ENCODE data around the gene DEPDC5.

DEPDC5 gene

DNA sequence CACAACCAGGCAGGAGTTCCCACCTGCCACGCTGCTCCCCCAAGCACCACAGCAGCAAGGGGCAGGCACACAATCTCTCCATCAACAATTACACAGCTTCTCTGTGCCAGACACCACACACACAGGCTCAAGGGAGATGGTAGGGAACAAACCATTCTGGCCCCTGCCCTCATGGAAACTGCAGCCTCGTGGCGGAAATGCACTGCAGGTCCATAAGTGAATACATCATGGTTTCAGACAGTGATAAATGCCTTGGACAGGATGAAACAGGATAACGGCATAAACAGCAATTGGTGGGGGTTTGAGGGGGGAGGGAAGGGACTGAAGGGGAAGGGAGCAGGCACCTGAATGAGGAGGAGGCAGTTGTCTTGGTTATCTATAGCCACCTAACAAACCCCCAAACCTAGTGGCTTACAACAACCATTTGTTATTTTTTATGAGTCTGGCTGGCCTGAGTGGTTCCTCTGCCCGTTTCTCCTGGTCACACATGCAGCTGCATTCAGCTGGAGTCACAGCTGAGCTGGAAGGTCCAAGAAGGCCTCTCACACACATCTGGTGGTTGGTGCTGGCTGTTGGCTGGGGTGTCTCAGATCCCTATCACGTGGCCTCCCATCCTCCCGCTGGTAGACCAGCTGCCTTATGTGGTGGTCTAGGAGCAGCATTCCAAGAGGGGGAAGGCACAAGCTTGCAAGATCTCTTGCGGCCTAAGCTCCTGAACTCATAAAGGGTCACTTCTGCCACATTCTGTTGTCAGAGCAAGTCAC is 175.5 kb downstream of the DEPDC5 start:
- no peaks in the 10 kb centered on the region for H3K36me3 ChIP-seq (ENCODE audit: control insufficient read depth, low read length)
- no peak overlapping the region for H3K27ac ChIP-seq (ENCODE audit: low read depth, low read length)
- H3K27me3 ChIP-seq (ENCODE audit: control insufficient read depth, low read length), result peaks cover 7% of the 10 kb centered on the region; the same call in 1 of the 2 replicates
- H3F3A ChIP-seq (ENCODE audit: control insufficient read depth, insufficient read depth), result no peaks in the 10 kb centered on the region
- H3K4me3 ChIP-seq (ENCODE audit: low read length), result no peak overlapping the region
- H3K9me2 ChIP-seq (replicated peaks; ENCODE audit: control insufficient read depth, low read length), result no peaks in the 10 kb centered on the region
- H3K9me3 ChIP-seq (ENCODE audit: control insufficient read depth, insufficient read depth, low read length), result no peaks in the 10 kb centered on the region
- no peak for TF ChIP-seq EZH2phosphoT487 (IDR thresholded peaks at IDR 0.05; ENCODE audit: borderline replicate concordance, low read length)
- H3K4me1 ChIP-seq (ENCODE audit: control insufficient read depth, low read length), result no peaks in the 10 kb centered on the region
- no peaks in the 10 kb centered on the region for H4K20me1 ChIP-seq (ENCODE audit: control insufficient read depth, insufficient read depth, low read depth, low read length)
- no peak overlapping the region for H3K4me2 ChIP-seq (ENCODE audit: low read length)
- H3K79me2 ChIP-seq (ENCODE audit: control insufficient read depth, low read length), result no peaks in the 10 kb centered on the region

DNA sequence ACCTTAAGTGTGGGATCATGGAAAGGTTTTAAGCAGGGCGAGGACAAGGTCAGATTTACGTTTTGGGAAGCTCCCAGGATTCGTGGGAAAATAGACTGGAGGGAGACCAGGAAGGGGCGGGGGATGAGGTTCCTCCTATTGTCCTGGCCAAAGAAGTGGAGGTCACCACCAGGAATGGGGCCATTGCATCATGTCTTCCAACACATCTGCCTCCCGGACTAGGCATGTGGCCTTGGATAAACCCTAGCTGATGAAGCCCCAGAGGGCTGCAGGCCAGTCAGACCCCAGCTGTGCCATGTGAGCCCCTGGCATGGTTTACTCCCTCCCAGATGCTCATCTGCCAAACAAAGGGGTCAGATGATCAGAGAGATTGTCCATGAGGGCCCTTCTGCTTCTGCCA is 179.0 kb downstream of the DEPDC5 start:
- Histone ChIP-seq H4K20me1 (ENCODE audit: control insufficient read depth, insufficient read depth, low read depth, low read length) (no peaks in the 10 kb centered on the region), H3K9me3 (ENCODE audit: control insufficient read depth, insufficient read depth, low read length) (no peaks in the 10 kb centered on the region), H3F3A (ENCODE audit: control insufficient read depth, insufficient read depth) (no peaks in the 10 kb centered on the region), H3K36me3 (ENCODE audit: control insufficient read depth, low read length) (no peaks in the 10 kb centered on the region), H3K4me2 (ENCODE audit: low read length) (no peak overlapping the region), H3K4me3 (ENCODE audit: low read length) (no peak overlapping the region), H3K4me1 (ENCODE audit: control insufficient read depth, low read length) (no peaks in the 10 kb centered on the region), H3K79me2 (ENCODE audit: control insufficient read depth, low read length) (no peaks in the 10 kb centered on the region), H3K27ac (ENCODE audit: low read depth, low read length) (no peak overlapping the region), H3K9me2 (replicated peaks; ENCODE audit: control insufficient read depth, low read length) (no peaks in the 10 kb centered on the region), H3K27me3 (ENCODE audit: control insufficient read depth, low read length) (peaks cover 6% of the 10 kb centered on the region; the same call in 1 of the 2 replicates)
- no peak for TF ChIP-seq EZH2phosphoT487 (IDR thresholded peaks at IDR 0.05; ENCODE audit: borderline replicate concordance, low read length)
- TF ChIP-seq, protein P1, sequence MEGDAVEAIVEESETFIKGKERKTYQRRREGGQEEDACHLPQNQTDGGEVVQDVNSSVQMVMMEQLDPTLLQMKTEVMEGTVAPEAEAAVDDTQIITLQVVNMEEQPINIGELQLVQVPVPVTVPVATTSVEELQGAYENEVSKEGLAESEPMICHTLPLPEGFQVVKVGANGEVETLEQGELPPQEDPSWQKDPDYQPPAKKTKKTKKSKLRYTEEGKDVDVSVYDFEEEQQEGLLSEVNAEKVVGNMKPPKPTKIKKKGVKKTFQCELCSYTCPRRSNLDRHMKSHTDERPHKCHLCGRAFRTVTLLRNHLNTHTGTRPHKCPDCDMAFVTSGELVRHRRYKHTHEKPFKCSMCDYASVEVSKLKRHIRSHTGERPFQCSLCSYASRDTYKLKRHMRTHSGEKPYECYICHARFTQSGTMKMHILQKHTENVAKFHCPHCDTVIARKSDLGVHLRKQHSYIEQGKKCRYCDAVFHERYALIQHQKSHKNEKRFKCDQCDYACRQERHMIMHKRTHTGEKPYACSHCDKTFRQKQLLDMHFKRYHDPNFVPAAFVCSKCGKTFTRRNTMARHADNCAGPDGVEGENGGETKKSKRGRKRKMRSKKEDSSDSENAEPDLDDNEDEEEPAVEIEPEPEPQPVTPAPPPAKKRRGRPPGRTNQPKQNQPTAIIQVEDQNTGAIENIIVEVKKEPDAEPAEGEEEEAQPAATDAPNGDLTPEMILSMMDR (IDR thresholded peaks at IDR 0.05; ENCODE audit: low read depth, low read length, poor library complexity, severe bottlenecking), result no peak

GRCh38 chr22:31933406-31933805 is 179.6 kb downstream of the DEPDC5 start:
- H3K36me3 ChIP-seq (ENCODE audit: control insufficient read depth, low read length), result no peaks in the 10 kb centered on the region
- no peaks in the 10 kb centered on the region for H4K20me1 ChIP-seq (ENCODE audit: control insufficient read depth, insufficient read depth, low read depth, low read length)
- no peaks in the 10 kb centered on the region for H3K9me2 ChIP-seq (replicated peaks; ENCODE audit: control insufficient read depth, low read length)
- H3K27ac ChIP-seq (ENCODE audit: low read depth, low read length), result no peak overlapping the region
- no peaks in the 10 kb centered on the region for H3K79me2 ChIP-seq (ENCODE audit: control insufficient read depth, low read length)
- no peaks in the 10 kb centered on the region for H3F3A ChIP-seq (ENCODE audit: control insufficient read depth, insufficient read depth)
- TF ChIP-seq EZH2phosphoT487 (IDR thresholded peaks at IDR 0.05; ENCODE audit: borderline replicate concordance, low read length), result no peak
- TF ChIP-seq, protein P1 (IDR thresholded peaks at IDR 0.05; ENCODE audit: low read depth, low read length, poor library complexity, severe bottlenecking), result no peak
- H3K4me1 ChIP-seq (ENCODE audit: control insufficient read depth, low read length), result no peaks in the 10 kb centered on the region
- H3K4me3 ChIP-seq (ENCODE audit: low read length), result no peak overlapping the region
- no peak overlapping the region for H3K4me2 ChIP-seq (ENCODE audit: low read length)
- peaks cover 2% of the 10 kb centered on the region; the same call in 1 of the 2 replicates for H3K27me3 ChIP-seq (ENCODE audit: control insufficient read depth, low read length)
- H3K9me3 ChIP-seq (ENCODE audit: control insufficient read depth, insufficient read depth, low read length), result no peaks in the 10 kb centered on the region

- Histone ChIP-seq H3K9me2 (replicated peaks; ENCODE audit: control insufficient read depth, low read length) (no peaks in the 10 kb centered on the region), H3F3A (ENCODE audit: control insufficient read depth, insufficient read depth) (no peaks in the 10 kb centered on the region), H3K36me3 (ENCODE audit: control insufficient read depth, low read length) (no peaks in the 10 kb centered on the region), H3K9me3 (ENCODE audit: control insufficient read depth, insufficient read depth, low read length) (no peaks in the 10 kb centered on the region), H4K20me1 (ENCODE audit: control insufficient read depth, insufficient read depth, low read depth, low read length) (no peaks in the 10 kb centered on the region), H3K27me3 (ENCODE audit: control insufficient read depth, low read length) (peaks cover 2% of the 10 kb centered on the region; the same call in 1 of the 2 replicates), H3K4me2 (ENCODE audit: low read length) (no peak overlapping the region), H3K79me2 (ENCODE audit: control insufficient read depth, low read length) (no peaks in the 10 kb centered on the region), H3K27ac (ENCODE audit: low read depth, low read length) (no peak overlapping the region), H3K4me3 (ENCODE audit: low read length) (no peak overlapping the region), H3K4me1 (ENCODE audit: control insufficient read depth, low read length) (no peaks in the 10 kb centered on the region)
- no peak for TF ChIP-seq EZH2phosphoT487 (IDR thresholded peaks at IDR 0.05; ENCODE audit: borderline replicate concordance, low read length)
- TF ChIP-seq, protein P1 (IDR thresholded peaks at IDR 0.05; ENCODE audit: low read depth, low read length, poor library complexity, severe bottlenecking), result no peak
Observed at GRCh38 chr22:31933816-31934482, 180.1 kb downstream of the DEPDC5 start.
